Measurements from ENCODE around the gene STK35. TPM values are rescaled to one million over a fixed set of nuclear protein-coding genes. Genes with fewer than 3 reads are reported as not detected.
"Not testable (repeated sequence)": the region's sequence is repeated elsewhere in the genome, so short reads cannot be mapped to it uniquely, and the experiment has no call there.

The STK35 gene
- total and polyA plus RNA-seq, 4 donors = 1.6 to 13.8 (median 7.8) TPM

GRCh38 chr20:2165871-2166270, 64.2 kb downstream of the STK35 start:
- intact Hi-C loops (cut with DNase I) = no loop called here
- no peak for DNase-seq

GRCh38 chr20:2167112-2167511, 65.5 kb downstream of the STK35 start:
- Histone ChIP-seq H3K9me3 (ENCODE audit: control insufficient read depth, low read length) (no peaks in the 10 kb centered on the region), H3K4me1 (ENCODE audit: control insufficient read depth in 1 of 2, insufficient read depth in 2 of 2, low read length in 2 of 2) (no peaks in the 10 kb centered on the region), H3K36me3 (ENCODE audit: control insufficient read depth in 1 of 2, insufficient read depth in 2 of 2, low read length in 1 of 2) (no peaks in the 10 kb centered on the region), H3K27ac (ENCODE audit: low read depth in 1 of 2, low read length in 2 of 2) (no peak overlapping the region), H3K4me3 (ENCODE audit: low read length in 2 of 2) (no peak overlapping the region), H3K27me3 (ENCODE audit: control insufficient read depth in 1 of 2, insufficient read depth in 2 of 2, low read length in 1 of 2) (no peaks in the 10 kb centered on the region)
- 70 to 78% methylated on average over 5 of the region's 5 CpGs for WGBS, 2 donors
- intact Hi-C loops (cut with DNase I) = no loop called here
- ATAC-seq (ENCODE audit: low FRiP score) (no peak), DNase-seq (no peak)

More at GRCh38 chr20:2165871-2166270, 64.2 kb downstream of the STK35 start:
- ATAC-seq (ENCODE audit: low FRiP score) = no peak
- Histone ChIP-seq H3K4me3 (ENCODE audit: low read length in 2 of 2) (no peak overlapping the region), H3K4me1 (ENCODE audit: control insufficient read depth in 1 of 2, insufficient read depth in 2 of 2, low read length in 2 of 2) (no peaks in the 10 kb centered on the region), H3K9me3 (ENCODE audit: control insufficient read depth, low read length) (no peaks in the 10 kb centered on the region), H3K27me3 (ENCODE audit: control insufficient read depth in 1 of 2, insufficient read depth in 2 of 2, low read length in 1 of 2) (no peaks in the 10 kb centered on the region), H3K36me3 (ENCODE audit: control insufficient read depth in 1 of 2, insufficient read depth in 2 of 2, low read length in 1 of 2) (no peaks in the 10 kb centered on the region), H3K27ac (ENCODE audit: low read depth in 1 of 2, low read length in 2 of 2) (no peak overlapping the region)
- 92 to 94% methylated on average over 10 of the region's 10 CpGs for WGBS, 2 donors

GRCh38 chr20:2168946-2169345, 67.3 kb downstream of the STK35 start:
- no peaks in the 10 kb centered on the region for H3K9me3 ChIP-seq (ENCODE audit: control insufficient read depth, low read length)
- intact Hi-C loops (cut with DNase I) = no loop called here
- ATAC-seq (ENCODE audit: low FRiP score) (no peak), DNase-seq (no peak)
- H3K4me3 ChIP-seq (ENCODE audit: low read length in 2 of 2) = no peak overlapping the region
- H3K36me3 ChIP-seq (ENCODE audit: control insufficient read depth in 1 of 2, insufficient read depth in 2 of 2, low read length in 1 of 2) = no peaks in the 10 kb centered on the region
- H3K27me3 ChIP-seq (ENCODE audit: control insufficient read depth in 1 of 2, insufficient read depth in 2 of 2, low read length in 1 of 2) = no peaks in the 10 kb centered on the region
- no peak overlapping the region for H3K27ac ChIP-seq (ENCODE audit: low read depth in 1 of 2, low read length in 2 of 2)
- no peaks in the 10 kb centered on the region for H3K4me1 ChIP-seq (ENCODE audit: control insufficient read depth in 1 of 2, insufficient read depth in 2 of 2, low read length in 2 of 2)
- 59 to 71% methylated on average over 12 of the region's 12 CpGs for WGBS, 2 donors

- Histone ChIP-seq H3K36me3 (ENCODE audit: control insufficient read depth in 1 of 2, insufficient read depth in 2 of 2, low read length in 1 of 2) (no peaks in the 10 kb centered on the region), H3K4me1 (ENCODE audit: control insufficient read depth in 1 of 2, insufficient read depth in 2 of 2, low read length in 2 of 2) (no peaks in the 10 kb centered on the region), H3K9me3 (ENCODE audit: control insufficient read depth, low read length) (no peaks in the 10 kb centered on the region), H3K27me3 (ENCODE audit: control insufficient read depth in 1 of 2, insufficient read depth in 2 of 2, low read length in 1 of 2) (no peaks in the 10 kb centered on the region), H3K27ac (ENCODE audit: low read depth in 1 of 2, low read length in 2 of 2) (no peak overlapping the region), H3K4me3 (ENCODE audit: low read length in 2 of 2) (no peak overlapping the region)
- ATAC-seq (ENCODE audit: low FRiP score) (no peak), DNase-seq (no peak)
- intact Hi-C loops (cut with DNase I) = loop anchor here (5.0 kb wide), 1 partner anchor 407 kb away; no protein-coding TSS in a partner anchor
- 85 to 86% methylated on average over 12 of the region's 12 CpGs for WGBS, 2 donors
Observed at GRCh38 chr20:2169456-2170088, 67.9 kb downstream of the STK35 start.

GRCh38 chr20:2170404-2170803, 68.8 kb downstream of the STK35 start:
- H3K4me1 ChIP-seq (ENCODE audit: control insufficient read depth in 1 of 2, insufficient read depth in 2 of 2, low read length in 2 of 2) = no peaks in the 10 kb centered on the region
- H3K9me3 ChIP-seq (ENCODE audit: control insufficient read depth, low read length) = no peaks in the 10 kb centered on the region
- no peak overlapping the region for H3K4me3 ChIP-seq (ENCODE audit: low read length in 2 of 2)
- ATAC-seq (ENCODE audit: low FRiP score) = no peak
- no peaks in the 10 kb centered on the region for H3K27me3 ChIP-seq (ENCODE audit: control insufficient read depth in 1 of 2, insufficient read depth in 2 of 2, low read length in 1 of 2)
- no peak for DNase-seq
- intact Hi-C loops (cut with DNase I) = loop anchor here (5.0 kb wide), 1 partner anchor 408 kb away; no protein-coding TSS in a partner anchor
- 62 to 95% methylated on average over 3 of the region's 3 CpGs for WGBS, 2 donors
- no peak overlapping the region for H3K27ac ChIP-seq (ENCODE audit: low read depth in 1 of 2, low read length in 2 of 2)
- H3K36me3 ChIP-seq (ENCODE audit: control insufficient read depth in 1 of 2, insufficient read depth in 2 of 2, low read length in 1 of 2) = no peaks in the 10 kb centered on the region

- Histone ChIP-seq H3K9me3 (ENCODE audit: control insufficient read depth, low read length) (no peaks in the 10 kb centered on the region), H3K4me1 (ENCODE audit: control insufficient read depth in 1 of 2, insufficient read depth in 2 of 2, low read length in 2 of 2) (no peaks in the 10 kb centered on the region), H3K4me3 (ENCODE audit: low read length in 2 of 2) (no peak overlapping the region), H3K36me3 (ENCODE audit: control insufficient read depth in 1 of 2, insufficient read depth in 2 of 2, low read length in 1 of 2) (no peaks in the 10 kb centered on the region), H3K27me3 (ENCODE audit: control insufficient read depth in 1 of 2, insufficient read depth in 2 of 2, low read length in 1 of 2) (no peaks in the 10 kb centered on the region), H3K27ac (ENCODE audit: low read depth in 1 of 2, low read length in 2 of 2) (no peak overlapping the region)
- DNase-seq = peak in 1 of 2 donors; percentile 56
- intact Hi-C loops (cut with DNase I) = loop anchor here (5.0 kb wide), 1 partner anchor 409 kb away; no protein-coding TSS in a partner anchor
- no peak for ATAC-seq (ENCODE audit: low FRiP score)
- WGBS, 2 donors = 73 to 76% methylated on average over 10 of the region's 10 CpGs
Observed at GRCh38 chr20:2171266-2171790, 69.7 kb downstream of the STK35 start.

GRCh38 chr20:2171840-2172239, 70.2 kb downstream of the STK35 start:
- H3K9me3 ChIP-seq (ENCODE audit: control insufficient read depth, low read length); H3K27me3 ChIP-seq (ENCODE audit: control insufficient read depth in 1 of 2, insufficient read depth in 2 of 2, low read length in 1 of 2); H3K4me1 ChIP-seq (ENCODE audit: control insufficient read depth in 1 of 2, insufficient read depth in 2 of 2, low read length in 2 of 2); H3K36me3 ChIP-seq (ENCODE audit: control insufficient read depth in 1 of 2, insufficient read depth in 2 of 2, low read length in 1 of 2); ATAC-seq (ENCODE audit: low FRiP score); H3K4me3 ChIP-seq (ENCODE audit: low read length in 2 of 2); H3K27ac ChIP-seq (ENCODE audit: low read depth in 1 of 2, low read length in 2 of 2); DNase-seq: not testable (repeated sequence)
- WGBS, 2 donors = 84 to 85% methylated on average over 6 of the region's 6 CpGs
- intact Hi-C loops (cut with DNase I) = loop anchor here (2.0 to 5.0 kb wide), 2 partner anchors 207 to 410 kb away; no protein-coding TSS in a partner anchor

- Histone ChIP-seq H3K36me3 (ENCODE audit: control insufficient read depth in 1 of 2, insufficient read depth in 2 of 2, low read length in 1 of 2) (no peaks in the 10 kb centered on the region), H3K4me3 (ENCODE audit: low read length in 2 of 2) (no peak overlapping the region), H3K9me3 (ENCODE audit: control insufficient read depth, low read length) (no peaks in the 10 kb centered on the region), H3K4me1 (ENCODE audit: control insufficient read depth in 1 of 2, insufficient read depth in 2 of 2, low read length in 2 of 2) (no peaks in the 10 kb centered on the region), H3K27me3 (ENCODE audit: control insufficient read depth in 1 of 2, insufficient read depth in 2 of 2, low read length in 1 of 2) (no peaks in the 10 kb centered on the region), H3K27ac (ENCODE audit: low read depth in 1 of 2, low read length in 2 of 2) (no peak overlapping the region)
- 15 to 17% methylated on average over 17 of the region's 17 CpGs for WGBS, 2 donors
- peak; percentile 76 to 90 for DNase-seq
- ATAC-seq (ENCODE audit: low FRiP score) = peak; percentile 87
- intact Hi-C loops (cut with DNase I) = loop anchor here (2.0 to 5.0 kb wide), 2 partner anchors 208 to 410 kb away; no protein-coding TSS in a partner anchor
Observed at GRCh38 chr20:2172305-2173175, 70.9 kb downstream of the STK35 start.
